ENCODE measurements around the gene A1BG. TPM values are rescaled to one million over a fixed set of nuclear protein-coding genes. Genes with fewer than 3 reads are reported as not detected.

A1BG gene
- total and polyA plus RNA-seq, 2 of the 8 experiments (the other 6 are each of a cell fraction or from before 2014, with no cell fraction given) = 20.8 to 69.6 TPM

- H2BK5ac ChIP-seq (ENCODE audit: low read depth, low read length) = no peak overlapping the region
- TF ChIP-seq POLR2A (IDR thresholded peaks at IDR 0.05; ENCODE audit: control extremely low read depth in 1 of 2, low read depth in 2 of 2, low read length in 2 of 2) (peak; percentile 5 to 48; a peak in 2 of 3 replicates), GTF2F1 (IDR thresholded peaks at IDR 0.05; ENCODE audit: borderline replicate concordance, low read depth, low read length) (no peak), TAF1 (IDR thresholded peaks at IDR 0.05; ENCODE audit: low read depth, low read length) (no peak), CEBPB (IDR thresholded peaks at IDR 0.05; ENCODE audit: low read depth, low read length) (no peak), SRF (IDR thresholded peaks at IDR 0.05; ENCODE audit: low read depth, low read length) (no peak), POLR2AphosphoS5 (IDR thresholded peaks at IDR 0.05; ENCODE audit: low read depth, low read length) (peak; percentile 44; the same call in 1 of the 2 replicates)
- H3K9ac ChIP-seq (replicated peaks in 1 of 4; ENCODE audit: extremely low read depth in 1 of 4, low read depth in 3 of 4, low read length in 3 of 4) = no peak overlapping the region; a peak in 1 of 7 replicates
- H3K9me3 ChIP-seq (ENCODE audit: insufficient read depth in 2 of 2, low read depth in 1 of 2, low read length in 1 of 2) = no peaks in the 10 kb centered on the region
- H3K27ac ChIP-seq (ENCODE audit: low read depth, low read length) = no peak overlapping the region
- no peak overlapping the region for H3K4me3 ChIP-seq (ENCODE audit: extremely low read depth in 1 of 4, insufficient read depth in 2 of 4, low read depth in 3 of 4, low read length in 4 of 4)
- H2BK15ac ChIP-seq (ENCODE audit: low read length) = no peak overlapping the region
- H3K79me1 ChIP-seq (ENCODE audit: low read depth, low read length) = 0 out of 2 replicates have a peak, but pooled peaks cover 2% of the 10 kb centered on the region
- H2BK120ac ChIP-seq (replicated peaks; ENCODE audit: low read depth, low read length) = no peak overlapping the region
- H2BK20ac ChIP-seq (ENCODE audit: low read length) = no peak overlapping the region
- H2BK12ac ChIP-seq (ENCODE audit: low read depth, low read length) = no peak overlapping the region
- peaks cover 3 to 13% (median 11%) of the 10 kb centered on the region in 4 experiments; a peak in 6 of 7 replicates for H3K27me3 ChIP-seq (replicated peaks in 1 of 4; ENCODE audit: control insufficient read depth in 3 of 4, extremely low read depth in 1 of 4, insufficient read depth in 3 of 4, low read length in 3 of 4)
- H4K8ac ChIP-seq (ENCODE audit: extremely low read depth, insufficient read depth, low read length) = no peak overlapping the region; the same call in 1 of the 2 replicates
- H3K36me3 ChIP-seq (ENCODE audit: control insufficient read depth in 2 of 4, insufficient read depth in 4 of 4, low read length in 3 of 4) = peaks cover 19 to 56% (median 44%) of the 10 kb centered on the region in 4 experiments
- no peak overlapping the region for H3K18ac ChIP-seq (ENCODE audit: extremely low read depth, low read length)
- H4K20me1 ChIP-seq (replicated peaks in 1 of 2; ENCODE audit: control insufficient read depth in 1 of 2, insufficient read depth in 2 of 2, low read length in 2 of 2) = peaks cover 15 to 21% of the 10 kb centered on the region in 2 experiments
- no peak overlapping the region for H4K5ac ChIP-seq (ENCODE audit: insufficient read length, low read depth, low read length)
- no peak overlapping the region for H3K56ac ChIP-seq (replicated peaks; ENCODE audit: insufficient read length, low read depth, low read length)
- no peak overlapping the region for H3K4me2 ChIP-seq (ENCODE audit: insufficient read depth in 1 of 2, low read depth in 2 of 2, low read length in 2 of 2)
- peaks cover 9% of the 10 kb centered on the region for H3K23me2 ChIP-seq (ENCODE audit: low read depth, low read length)
- peaks cover 0 to 22% (median 12%) of the 10 kb centered on the region in 4 experiments; a peak in 5 of 7 replicates for H3K4me1 ChIP-seq (replicated peaks in 1 of 4; ENCODE audit: control insufficient read depth in 3 of 4, insufficient read depth in 4 of 4, low read length in 3 of 4)
- CTCF ChIA-PET (ENCODE audit: partially characterized antibody) = no interaction called here
- DNase-seq (ENCODE audit: low read depth in 1 of 2, low spot score in 2 of 2) (no peak), FAIRE-seq (no peak)
- no peak overlapping the region for H3K23ac ChIP-seq (ENCODE audit: insufficient read length)
- H4K91ac ChIP-seq (replicated peaks; ENCODE audit: insufficient read length, low read length) = no peak overlapping the region
- H2AK5ac ChIP-seq (ENCODE audit: low read depth, low read length) = no peak overlapping the region
- peaks cover 0 to 29% of the 10 kb centered on the region in 2 experiments; a peak in 3 of 4 replicates for H3K79me2 ChIP-seq (ENCODE audit: control insufficient read depth in 1 of 2, insufficient read depth in 2 of 2, low read length in 2 of 2)
- no peak overlapping the region for H2AFZ ChIP-seq (ENCODE audit: low read length)
- no peak overlapping the region for H3K4ac ChIP-seq (replicated peaks; ENCODE audit: insufficient read length, low read depth, low read length)
- 95% methylated on average over 25 of the region's 26 CpGs; no CpG with 5 or more reads in 1 of the 2 experiments for WGBS, 2 experiments (ENCODE audit: extremely low coverage in 1 of 2, insufficient coverage in 1 of 2, insufficient read length in 1 of 2, insufficient replicate concordance in 2 of 2, low coverage in 1 of 2, low lambda C conversion rate in 2 of 2, missing lambda C conversion rate in 1 of 2)
- POLR2A ChIA-PET (ENCODE audit: partially characterized antibody) = interaction anchor here (0.8 to 1.1 kb wide), 3 partner anchors 32 to 166 kb away, joined by 3 read pairs; no protein-coding TSS in a partner anchor
- H3K14ac ChIP-seq (ENCODE audit: insufficient read length) = no peak overlapping the region
Measured at GRCh38 chr19:58392945-58393724, 39.8 kb upstream of the A1BG start.
